B cell (primary cell): ENCODE data around the gene TDRD5. TPM values are rescaled to one million over a fixed set of nuclear protein-coding genes. Genes with fewer than 3 reads are reported as not detected.

Source experiments
- ATAC-seq: fragments of 200-7000 bp; cut with Tn5 transposase; one replicate; pipeline ENCODE4 v1.10.0; 2021; ENCODE audit warnings: low read depth, mild to moderate bottlenecking, moderate number of reproducible peaks, moderate library complexity
- CTCF ChIA-PET: fragments of 350-600 bp; sonication (Branson Sonifier 250); formaldehyde crosslinking; loops from one replicate; lab custom pipeline; 2021; ENCODE audit warnings: antibody characterized with exemption, inconsistent platforms; lab: Charles Lee
- POLR2A ChIA-PET: fragments of 350-600 bp; sonication (Branson Sonifier 250); formaldehyde crosslinking; loops from one replicate; lab custom pipeline; 2021; ENCODE audit warnings: antibody characterized with exemption; lab: Charles Lee
- DNase-seq: peaks from one replicate; pipeline ENCODE4 v3.0.0; 2013
- H2AFZ ChIP-seq: 2 replicates; pipeline ENCODE4 v1.6.1; 2012; ENCODE audit warnings: mild to moderate bottlenecking, low read depth, low read length; ENCODE audit not compliant: insufficient read depth, poor library complexity, severe bottlenecking
- H3K27ac ChIP-seq, 2 donors: 1 replicate in 1 of 2; 2 replicates in 1 of 2; pipeline ENCODE4 v1.5.1; 2012 to 2013; ENCODE audit warnings: low read length in 2 of 2, mild to moderate bottlenecking in 2 of 2, moderate library complexity in 1 of 2
- H3K27me3 ChIP-seq, 4 experiments: fragments of 200-600 bp in 1 of 4; sonication (generic) in 1 of 4; replicated peaks in 1 of 4; 1 replicate in 2 of 4; 2 replicates in 2 of 4; pipeline versions ENCODE4 v1.6.1 to v1.7.0; 2013 to 2016; ENCODE audit warnings: low read length in 3 of 4, mild to moderate bottlenecking in 2 of 4, mixed read lengths in 1 of 4, moderate library complexity in 1 of 4; ENCODE audit not compliant: insufficient read depth in 4 of 4, control insufficient read depth in 3 of 4; ENCODE audit errors: control extremely low read depth in 1 of 4
- H3K36me3 ChIP-seq, 2 experiments: replicated peaks in 1 of 2; 1 replicate in 1 of 2; 2 replicates in 1 of 2; pipeline versions ENCODE4 v1.6.1 to v1.7.1; 2013; ENCODE audit warnings: low read length in 1 of 2; ENCODE audit not compliant: insufficient read depth in 2 of 2, control insufficient read depth in 1 of 2; ENCODE audit errors: control extremely low read depth in 1 of 2, extremely low read depth in 1 of 2
- H3K4me1 ChIP-seq, 2 donors: fragments of 200-600 bp in 1 of 2; sonication (generic) in 1 of 2; 1 replicate in 1 of 2; 2 replicates in 1 of 2; pipeline versions ENCODE4 v1.5.1 to v1.6.1; 2013 to 2017; ENCODE audit warnings: low read length in 2 of 2; ENCODE audit not compliant: control insufficient read depth in 2 of 2, insufficient read depth in 2 of 2
- H3K4me2 ChIP-seq: replicated peaks from 2 replicates; pipeline ENCODE3; 2012; ENCODE audit warnings: mild to moderate bottlenecking, low read depth, low read length; ENCODE audit not compliant: poor library complexity, severe bottlenecking
- H3K4me3 ChIP-seq, 5 experiments: fragments of 200-600 bp in 1 of 5; sonication (generic) in 1 of 5; 1 replicate in 3 of 5; 2 replicates in 2 of 5; pipeline versions ENCODE4 v1.5.1 to v1.7.0; 2011 to 2016; ENCODE audit warnings: low read length in 4 of 5, mild to moderate bottlenecking in 4 of 5, low read depth in 2 of 5, control low read depth in 1 of 5, moderate library complexity in 1 of 5; ENCODE audit not compliant: insufficient read depth in 1 of 5; ENCODE audit errors: control extremely low read depth in 1 of 5, extremely low read depth in 1 of 5
- H3K79me2 ChIP-seq: fragments of 200-600 bp; sonication (generic); one replicate; pipeline ENCODE4 v1.6.0; 2016; ENCODE audit warnings: low read length; ENCODE audit not compliant: control insufficient read depth, insufficient read depth
- H3K9ac ChIP-seq: fragments of 200-600 bp; sonication (generic); 2 replicates; pipeline ENCODE4 v1.6.1; 2017; ENCODE audit warnings: mild to moderate bottlenecking, low read length, moderate library complexity
- H3K9me3 ChIP-seq, 3 donors: one replicate each; pipeline versions ENCODE4 v1.6.1 to v1.7.1; 2013; ENCODE audit warnings: low read length in 2 of 3; ENCODE audit not compliant: control insufficient read depth in 2 of 3, insufficient read depth in 1 of 3; ENCODE audit errors: control extremely low read depth in 1 of 3
- H4K20me1 ChIP-seq: 2 replicates; pipeline ENCODE4 v1.6.0; 2012; ENCODE audit warnings: mild to moderate bottlenecking, low read length; ENCODE audit not compliant: insufficient read depth, control insufficient read depth, poor library complexity, severe bottlenecking
- H3K27ac Mint-ChIP-seq: one replicate; pipeline ENCODE4 v1.8.0; 2021; ENCODE audit warnings: mixed read lengths
- H3K27me3 Mint-ChIP-seq: one replicate; pipeline ENCODE4 v1.8.0; 2021; ENCODE audit warnings: mixed read lengths
- H3K4me1 Mint-ChIP-seq: one replicate; pipeline ENCODE4 v1.8.0; 2021; ENCODE audit warnings: mixed read lengths
- H3K4me3 Mint-ChIP-seq: one replicate; pipeline ENCODE4 v1.8.0; 2021; ENCODE audit warnings: mixed read lengths
- H3K9me3 Mint-ChIP-seq: one replicate; pipeline ENCODE4 v1.8.0; 2022; ENCODE audit warnings: mixed read lengths; ENCODE audit not compliant: insufficient read depth
- EZH2 ChIP-seq: IDR thresholded peaks from 2 replicates; pipeline ENCODE4 v1.6.1; 2012; ENCODE audit warnings: borderline replicate concordance, low read depth, mild to moderate bottlenecking, moderate library complexity, low read length; ENCODE audit not compliant: insufficient read depth, poor library complexity, severe bottlenecking
- WGBS: methylation state at CpG from one replicate; pipeline ENCODE4 v1.1.5; 2013; ENCODE audit warnings: missing lambda C conversion rate; ENCODE audit not compliant: insufficient coverage; 5-methylcytosine and 5-hydroxymethylcytosine counted together
- intact Hi-C: fragments of 100-400 bp; cut with micrococcal nuclease; formaldehyde crosslinking; loops from one replicate; pipeline ENCODE4 v1.10.0; 2022
- polyA plus RNA-seq: library from polyadenylated mRNA; depleted of rRNA; stranded (reverse); fragments of >200 nt; gene quantifications from 2 replicates; pipeline ENCODE4 v1.2.3, GENCODE V29; 2012
- total RNA-seq, 2 donors: library from RNA; stranded (reverse); fragments of 120-200 nt in 1 of 2; gene quantifications; 1 replicate in 1 of 2; 2 replicates in 1 of 2; pipeline versions ENCODE4 v1.2.3 to v1.2.4, GENCODE V29; 2013 to 2022
- TF ChIP-seq, protein P1 (sequence below): fragments of 200-600 bp; IDR thresholded peaks from one replicate; pipeline ENCODE4 v1.8.0; 2022; ENCODE audit warnings: antibody characterized with exemption, mild to moderate bottlenecking

The TDRD5 gene
- total and polyA plus RNA-seq, 2 donors (not counting 1 experiment from before 2014, with no cell fraction given) = not detected

DNA sequence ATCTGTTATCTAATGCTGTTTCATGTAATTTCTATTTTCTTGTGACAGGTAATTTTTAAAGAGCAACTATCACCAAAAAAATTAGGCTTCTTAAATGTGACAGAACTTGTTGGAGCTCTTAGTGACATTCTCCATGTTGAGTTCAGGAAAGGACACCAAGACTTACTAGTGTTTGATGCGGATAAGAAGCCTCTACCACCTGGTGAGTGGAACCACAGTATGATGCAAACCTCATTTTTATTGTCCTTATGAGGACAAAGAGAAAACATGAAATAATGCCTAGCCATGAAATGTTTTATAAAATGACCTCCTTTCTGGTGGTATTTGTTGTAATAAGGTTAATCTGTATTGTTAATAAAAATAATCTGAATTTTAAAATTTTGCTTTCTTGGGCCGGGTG is 39.1 kb downstream of the TDRD5 start:
- DNase-seq (no peak), ATAC-seq (no peak)
- H3K4me2 ChIP-seq = no peak overlapping the region
- no peak overlapping the region for H2AFZ ChIP-seq
- Mint-ChIP-seq H3K27ac (no peak overlapping the region), H3K27me3 (no peaks in the 10 kb centered on the region), H3K4me3 (no peak overlapping the region), H3K4me1 (no peaks in the 10 kb centered on the region), H3K9me3 (no peaks in the 10 kb centered on the region)
- POLR2A ChIA-PET = no interaction called here
- no CpG with 5 or more reads among the region's 2 CpGs for WGBS
- H3K27me3 ChIP-seq = no peaks in the 10 kb centered on the region
- CTCF ChIA-PET = no interaction called here
- no peaks in the 10 kb centered on the region for H3K9me3 ChIP-seq
- H4K20me1 ChIP-seq = no peaks in the 10 kb centered on the region
- no peaks in the 10 kb centered on the region for H3K79me2 ChIP-seq
- no peak overlapping the region for H3K9ac ChIP-seq
- no peak overlapping the region for H3K4me3 ChIP-seq
- intact Hi-C loops = no loop called here
- no peak overlapping the region for H3K27ac ChIP-seq
- no peaks in the 10 kb centered on the region for H3K36me3 ChIP-seq
- TF ChIP-seq, protein P1, sequence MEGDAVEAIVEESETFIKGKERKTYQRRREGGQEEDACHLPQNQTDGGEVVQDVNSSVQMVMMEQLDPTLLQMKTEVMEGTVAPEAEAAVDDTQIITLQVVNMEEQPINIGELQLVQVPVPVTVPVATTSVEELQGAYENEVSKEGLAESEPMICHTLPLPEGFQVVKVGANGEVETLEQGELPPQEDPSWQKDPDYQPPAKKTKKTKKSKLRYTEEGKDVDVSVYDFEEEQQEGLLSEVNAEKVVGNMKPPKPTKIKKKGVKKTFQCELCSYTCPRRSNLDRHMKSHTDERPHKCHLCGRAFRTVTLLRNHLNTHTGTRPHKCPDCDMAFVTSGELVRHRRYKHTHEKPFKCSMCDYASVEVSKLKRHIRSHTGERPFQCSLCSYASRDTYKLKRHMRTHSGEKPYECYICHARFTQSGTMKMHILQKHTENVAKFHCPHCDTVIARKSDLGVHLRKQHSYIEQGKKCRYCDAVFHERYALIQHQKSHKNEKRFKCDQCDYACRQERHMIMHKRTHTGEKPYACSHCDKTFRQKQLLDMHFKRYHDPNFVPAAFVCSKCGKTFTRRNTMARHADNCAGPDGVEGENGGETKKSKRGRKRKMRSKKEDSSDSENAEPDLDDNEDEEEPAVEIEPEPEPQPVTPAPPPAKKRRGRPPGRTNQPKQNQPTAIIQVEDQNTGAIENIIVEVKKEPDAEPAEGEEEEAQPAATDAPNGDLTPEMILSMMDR = no peak
- TF ChIP-seq EZH2 = no peak
- no peaks in the 10 kb centered on the region for H3K4me1 ChIP-seq

DNA sequence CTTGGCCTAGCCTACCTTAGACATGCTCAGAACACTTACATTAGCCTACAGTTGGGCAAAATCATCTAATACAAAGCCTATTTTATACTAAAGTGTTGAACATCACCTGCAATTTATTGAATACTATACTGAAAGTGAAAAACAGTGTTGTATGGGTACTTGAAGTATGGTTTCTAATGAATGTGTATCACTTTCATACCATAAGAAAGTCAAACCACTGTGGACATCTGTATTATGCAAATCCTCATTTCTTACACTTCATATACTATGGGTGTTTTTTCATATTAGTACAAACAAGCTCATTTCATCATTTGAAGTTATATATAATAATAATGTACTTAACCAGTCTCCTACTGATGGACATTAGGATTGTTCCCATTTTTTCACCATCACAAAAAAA is 41.2 kb downstream of the TDRD5 start:
- H3K9ac ChIP-seq = no peak overlapping the region
- DNase-seq = no peak
- ATAC-seq = no peak
- POLR2A ChIA-PET = no interaction called here
- no peak overlapping the region for H3K4me3 ChIP-seq
- no peaks in the 10 kb centered on the region for H4K20me1 ChIP-seq
- H3K4me3 Mint-ChIP-seq = no peak overlapping the region
- no peaks in the 10 kb centered on the region for H3K27me3 Mint-ChIP-seq
- CTCF ChIA-PET = no interaction called here
- TF ChIP-seq, protein P1 = no peak
- TF ChIP-seq EZH2 = no peak
- H3K27ac Mint-ChIP-seq = no peak overlapping the region
- H2AFZ ChIP-seq = no peak overlapping the region
- no peaks in the 10 kb centered on the region for H3K4me1 ChIP-seq
- H3K4me2 ChIP-seq = no peak overlapping the region
- H3K9me3 ChIP-seq = no peaks in the 10 kb centered on the region
- H3K4me1 Mint-ChIP-seq = no peaks in the 10 kb centered on the region
- no peaks in the 10 kb centered on the region for H3K9me3 Mint-ChIP-seq
- no peaks in the 10 kb centered on the region for H3K79me2 ChIP-seq
- no peak overlapping the region for H3K27ac ChIP-seq
- no peaks in the 10 kb centered on the region for H3K27me3 ChIP-seq
- intact Hi-C loops = no loop called here
- no peaks in the 10 kb centered on the region for H3K36me3 ChIP-seq
